ENCODE data around the gene DNAAF1.

DNAAF1 gene

GRCh38 chr16:84196101-84196500, 51.0 kb downstream of the DNAAF1 start:
- TF ChIP-seq, protein P1, sequence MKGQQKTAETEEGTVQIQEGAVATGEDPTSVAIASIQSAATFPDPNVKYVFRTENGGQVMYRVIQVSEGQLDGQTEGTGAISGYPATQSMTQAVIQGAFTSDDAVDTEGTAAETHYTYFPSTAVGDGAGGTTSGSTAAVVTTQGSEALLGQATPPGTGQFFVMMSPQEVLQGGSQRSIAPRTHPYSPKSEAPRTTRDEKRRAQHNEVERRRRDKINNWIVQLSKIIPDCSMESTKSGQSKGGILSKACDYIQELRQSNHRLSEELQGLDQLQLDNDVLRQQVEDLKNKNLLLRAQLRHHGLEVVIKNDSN (IDR thresholded peaks at IDR 0.05): no peak
- TF ChIP-seq, protein P2, sequence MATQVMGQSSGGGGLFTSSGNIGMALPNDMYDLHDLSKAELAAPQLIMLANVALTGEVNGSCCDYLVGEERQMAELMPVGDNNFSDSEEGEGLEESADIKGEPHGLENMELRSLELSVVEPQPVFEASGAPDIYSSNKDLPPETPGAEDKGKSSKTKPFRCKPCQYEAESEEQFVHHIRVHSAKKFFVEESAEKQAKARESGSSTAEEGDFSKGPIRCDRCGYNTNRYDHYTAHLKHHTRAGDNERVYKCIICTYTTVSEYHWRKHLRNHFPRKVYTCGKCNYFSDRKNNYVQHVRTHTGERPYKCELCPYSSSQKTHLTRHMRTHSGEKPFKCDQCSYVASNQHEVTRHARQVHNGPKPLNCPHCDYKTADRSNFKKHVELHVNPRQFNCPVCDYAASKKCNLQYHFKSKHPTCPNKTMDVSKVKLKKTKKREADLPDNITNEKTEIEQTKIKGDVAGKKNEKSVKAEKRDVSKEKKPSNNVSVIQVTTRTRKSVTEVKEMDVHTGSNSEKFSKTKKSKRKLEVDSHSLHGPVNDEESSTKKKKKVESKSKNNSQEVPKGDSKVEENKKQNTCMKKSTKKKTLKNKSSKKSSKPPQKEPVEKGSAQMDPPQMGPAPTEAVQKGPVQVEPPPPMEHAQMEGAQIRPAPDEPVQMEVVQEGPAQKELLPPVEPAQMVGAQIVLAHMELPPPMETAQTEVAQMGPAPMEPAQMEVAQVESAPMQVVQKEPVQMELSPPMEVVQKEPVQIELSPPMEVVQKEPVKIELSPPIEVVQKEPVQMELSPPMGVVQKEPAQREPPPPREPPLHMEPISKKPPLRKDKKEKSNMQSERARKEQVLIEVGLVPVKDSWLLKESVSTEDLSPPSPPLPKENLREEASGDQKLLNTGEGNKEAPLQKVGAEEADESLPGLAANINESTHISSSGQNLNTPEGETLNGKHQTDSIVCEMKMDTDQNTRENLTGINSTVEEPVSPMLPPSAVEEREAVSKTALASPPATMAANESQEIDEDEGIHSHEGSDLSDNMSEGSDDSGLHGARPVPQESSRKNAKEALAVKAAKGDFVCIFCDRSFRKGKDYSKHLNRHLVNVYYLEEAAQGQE (IDR thresholded peaks at IDR 0.05; ENCODE audit: low read depth): no peak
- no peak for TF ChIP-seq CREB1 (IDR thresholded peaks at IDR 0.05; ENCODE audit: low read depth)
- TF ChIP-seq YY1 (IDR thresholded peaks at IDR 0.05; ENCODE audit: low read depth): no peak
- no peak for TF ChIP-seq CEBPB (IDR thresholded peaks at IDR 0.05)
- no peak for TF ChIP-seq RAD21 (IDR thresholded peaks at IDR 0.05; ENCODE audit: low read depth)
- no peak for TF ChIP-seq TEAD4 (IDR thresholded peaks at IDR 0.05)
- TF ChIP-seq EP300 (IDR thresholded peaks at IDR 0.05; ENCODE audit: borderline replicate concordance): no peak
- TF ChIP-seq NFIC (IDR thresholded peaks at IDR 0.05): no peak
- TF ChIP-seq FOXM1 (IDR thresholded peaks at IDR 0.05; ENCODE audit: borderline replicate concordance, low read depth): no peak
- TF ChIP-seq ZBTB7A (IDR thresholded peaks at IDR 0.05; ENCODE audit: low read depth): no peak
- TF ChIP-seq EGR1 (IDR thresholded peaks at IDR 0.05): no peak
- TF ChIP-seq, protein P3, sequence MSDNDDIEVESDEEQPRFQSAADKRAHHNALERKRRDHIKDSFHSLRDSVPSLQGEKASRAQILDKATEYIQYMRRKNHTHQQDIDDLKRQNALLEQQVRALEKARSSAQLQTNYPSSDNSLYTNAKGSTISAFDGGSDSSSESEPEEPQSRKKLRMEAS (IDR thresholded peaks at IDR 0.05): no peak
- TF ChIP-seq TAF1 (IDR thresholded peaks at IDR 0.05; ENCODE audit: low read depth): no peak

DNA sequence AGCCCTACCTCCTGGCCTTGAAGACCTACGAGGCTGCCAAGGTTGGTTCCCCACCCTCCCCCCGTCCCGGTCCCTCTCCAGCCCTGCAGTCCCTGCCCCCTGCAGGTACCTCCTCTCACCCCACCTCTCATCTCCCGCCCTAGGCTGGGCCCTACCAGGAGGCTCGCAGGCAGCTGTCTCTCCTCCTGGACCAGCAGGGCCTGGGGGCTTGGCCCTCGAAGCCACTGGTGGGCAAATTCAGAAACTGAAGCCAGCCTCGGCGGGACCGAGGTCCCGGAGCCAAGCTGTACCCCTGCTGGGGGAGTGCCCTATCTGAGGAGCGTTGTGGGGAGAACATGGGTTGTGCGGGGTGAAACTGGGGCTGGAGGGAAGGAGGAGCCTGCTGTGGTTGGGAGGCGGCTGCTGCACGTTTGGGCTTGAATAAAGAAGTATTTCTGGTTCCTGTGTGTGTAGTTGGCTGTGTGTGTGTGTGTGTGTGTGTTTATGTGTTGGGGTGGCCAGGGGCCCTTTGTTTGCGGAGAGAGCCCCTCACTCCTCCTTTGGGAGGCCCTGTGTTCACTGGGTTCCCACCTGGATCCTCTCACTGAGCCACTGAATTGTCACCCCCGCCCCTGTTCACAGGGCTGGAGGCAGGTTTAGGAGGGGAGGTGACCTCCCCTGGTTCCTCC, 51.8 kb downstream of the DNAAF1 start:
- TF ChIP-seq CREB1 (IDR thresholded peaks at IDR 0.05; ENCODE audit: low read depth) (no peak), NFIC (IDR thresholded peaks at IDR 0.05) (no peak), RAD21 (IDR thresholded peaks at IDR 0.05; ENCODE audit: low read depth) (no peak), TEAD4 (IDR thresholded peaks at IDR 0.05) (no peak), EP300 (IDR thresholded peaks at IDR 0.05; ENCODE audit: borderline replicate concordance) (no peak), TAF1 (IDR thresholded peaks at IDR 0.05; ENCODE audit: low read depth) (no peak), TCF12 (IDR thresholded peaks at IDR 0.05; ENCODE audit: low read depth) (no peak), ZBTB7A (IDR thresholded peaks at IDR 0.05; ENCODE audit: low read depth) (no peak), YY1 (IDR thresholded peaks at IDR 0.05; ENCODE audit: low read depth) (no peak), EGR1 (IDR thresholded peaks at IDR 0.05) (no peak)
- TF ChIP-seq, protein P2 (IDR thresholded peaks at IDR 0.05; ENCODE audit: low read depth): no peak
- TF ChIP-seq, protein P3 (IDR thresholded peaks at IDR 0.05): no peak
- TF ChIP-seq, protein P1 (IDR thresholded peaks at IDR 0.05): no peak

GRCh38 chr16:84197466-84198128, 52.5 kb downstream of the DNAAF1 start:
- TF ChIP-seq, protein P2 (IDR thresholded peaks at IDR 0.05; ENCODE audit: low read depth): no peak
- TF ChIP-seq CEBPB (IDR thresholded peaks at IDR 0.05) (no peak), TAF1 (IDR thresholded peaks at IDR 0.05; ENCODE audit: low read depth) (no peak)

- TF ChIP-seq RAD21 (IDR thresholded peaks at IDR 0.05; ENCODE audit: low read depth) (no peak), CEBPB (IDR thresholded peaks at IDR 0.05) (no peak), EGR1 (IDR thresholded peaks at IDR 0.05) (no peak), TEAD4 (IDR thresholded peaks at IDR 0.05) (no peak), EP300 (IDR thresholded peaks at IDR 0.05; ENCODE audit: borderline replicate concordance) (no peak), FOXM1 (IDR thresholded peaks at IDR 0.05; ENCODE audit: borderline replicate concordance, low read depth) (no peak), TCF12 (IDR thresholded peaks at IDR 0.05; ENCODE audit: low read depth) (no peak), TAF1 (IDR thresholded peaks at IDR 0.05; ENCODE audit: low read depth) (no peak), ZBTB7A (IDR thresholded peaks at IDR 0.05; ENCODE audit: low read depth) (no peak)
- TF ChIP-seq, protein P2 (IDR thresholded peaks at IDR 0.05; ENCODE audit: low read depth): no peak
- TF ChIP-seq, protein P1 (IDR thresholded peaks at IDR 0.05): no peak
These were observed 53.3 kb downstream of the DNAAF1 start for GRCh38 chr16:84198401-84198800.
